OCI-LY1 (cell line): ENCODE data around the gene CADM3.

Source experiments
- H2AFZ ChIP-seq: fragments of 200-600 bp; sonication (generic), shearing (Covaris generic); 2 replicates; pipeline ENCODE4 v1.6.0; 2014; ENCODE audit warnings: antibody characterized with exemption, mild to moderate bottlenecking, low read length
- H3F3A ChIP-seq: fragments of 200-600 bp; sonication (generic), shearing (Covaris generic); 2 replicates; pipeline ENCODE4 v1.6.0; 2014; ENCODE audit warnings: mild to moderate bottlenecking, antibody characterized with exemption, low read length, moderate library complexity; ENCODE audit not compliant: insufficient read depth
- H3K27ac ChIP-seq: fragments of 200-600 bp; sonication (generic); 2 replicates; pipeline ENCODE4 v1.5.1; 2014; ENCODE audit warnings: low read length, mixed run types, mild to moderate bottlenecking, low read depth; ENCODE audit not compliant: poor library complexity, severe bottlenecking
- H3K27me3 ChIP-seq: fragments of 200-600 bp; sonication (generic); 2 replicates; pipeline ENCODE4 v1.6.0; 2014; ENCODE audit warnings: antibody characterized with exemption, mild to moderate bottlenecking, low read length, moderate library complexity; ENCODE audit not compliant: insufficient read depth
- H3K36me3 ChIP-seq: fragments of 200-600 bp; sonication (generic); 2 replicates; pipeline ENCODE4 v1.6.1; 2014; ENCODE audit warnings: mild to moderate bottlenecking, antibody characterized with exemption, low read length, moderate library complexity, mixed read lengths; ENCODE audit not compliant: insufficient read depth
- H3K4me1 ChIP-seq: fragments of 200-600 bp; sonication (generic); 2 replicates; pipeline ENCODE4 v1.5.1; 2014; ENCODE audit warnings: mild to moderate bottlenecking, low read length, moderate library complexity; ENCODE audit not compliant: insufficient read depth, severe bottlenecking
- H3K4me2 ChIP-seq: fragments of 200-600 bp; sonication (generic), shearing (Covaris generic); 2 replicates; pipeline ENCODE4 v1.6.1; 2014; ENCODE audit warnings: low read length
- H3K4me3 ChIP-seq: fragments of 200-600 bp; sonication (generic); 2 replicates; pipeline ENCODE4 v1.5.1; 2014; ENCODE audit warnings: low read length, low read depth, mild to moderate bottlenecking, mixed read lengths; ENCODE audit not compliant: poor library complexity, severe bottlenecking
- H3K79me2 ChIP-seq: fragments of 200-600 bp; shearing (Covaris generic); 2 replicates; pipeline ENCODE4 v1.6.1; 2016; ENCODE audit warnings: mixed run types, low read length, mixed read lengths; ENCODE audit not compliant: insufficient read depth
- H3K9ac ChIP-seq: fragments of 200-600 bp; sonication (generic), shearing (Covaris generic); 2 replicates; pipeline ENCODE4 v1.6.1; 2014; ENCODE audit warnings: mild to moderate bottlenecking, low read length, mixed read lengths
- H3K9me2 ChIP-seq: fragments of 200-600 bp; sonication (generic), shearing (Covaris generic); 2 replicates; pipeline ENCODE4 v1.6.1; 2014; ENCODE audit warnings: low read depth, mild to moderate bottlenecking, low read length, mixed read lengths
- H3K9me3 ChIP-seq: fragments of 200-600 bp; shearing (Covaris generic); 2 replicates; pipeline ENCODE4 v1.6.1; 2014; ENCODE audit warnings: low read length, mixed read lengths
- H4K20me1 ChIP-seq: fragments of 200-600 bp; sonication (generic), shearing (Covaris generic); 2 replicates; pipeline ENCODE4 v1.6.0; 2016; ENCODE audit warnings: mild to moderate bottlenecking, low read length; ENCODE audit not compliant: insufficient read depth
- EZH2 ChIP-seq: fragments of 200-600 bp; sonication (generic), shearing (Covaris generic); IDR thresholded peaks from 2 replicates; pipeline ENCODE4 v1.8.0; 2017; ENCODE audit warnings: borderline replicate concordance, mixed run types, mild to moderate bottlenecking, antibody characterized with exemption, low read length, moderate library complexity, mixed read lengths
- TF ChIP-seq, protein P1 (sequence below): fragments of 200-600 bp; sonication (generic), shearing (Covaris generic); IDR thresholded peaks from 2 replicates; pipeline ENCODE4 v1.5.1; 2017; ENCODE audit warnings: mild to moderate bottlenecking, antibody characterized with exemption, low read length, moderate library complexity, mixed read lengths

CADM3 gene

DNA sequence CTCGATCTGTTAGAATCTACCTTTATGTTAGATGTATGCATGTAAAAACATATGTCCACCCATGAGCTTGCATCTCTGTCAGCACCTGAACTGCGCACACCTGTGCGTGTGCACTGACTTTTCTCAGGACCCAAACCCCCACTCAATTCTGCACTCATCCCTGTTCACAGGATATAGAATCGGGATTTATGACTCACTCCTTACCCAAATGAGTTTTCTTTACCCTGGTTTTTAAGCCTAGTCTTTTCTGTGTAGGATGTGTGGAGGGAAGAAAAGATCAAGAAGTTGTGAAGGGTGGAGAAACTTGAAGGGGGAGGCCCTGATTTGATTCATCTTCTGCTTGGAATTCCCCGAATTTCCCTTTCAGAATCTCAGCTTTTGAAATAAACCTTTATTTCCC, 35.7 kb downstream of the CADM3 start:
- Histone ChIP-seq H4K20me1 (no peaks in the 10 kb centered on the region), H3K4me2 (no peak overlapping the region), H3K4me1 (no peaks in the 10 kb centered on the region), H2AFZ (no peak overlapping the region), H3K36me3 (no peaks in the 10 kb centered on the region), H3K9me3 (no peaks in the 10 kb centered on the region), H3K79me2 (no peaks in the 10 kb centered on the region), H3K27me3 (no peaks in the 10 kb centered on the region), H3K9me2 (no peaks in the 10 kb centered on the region), H3K4me3 (no peak overlapping the region), H3K27ac (no peak overlapping the region), H3F3A (no peaks in the 10 kb centered on the region), H3K9ac (no peak overlapping the region)
- TF ChIP-seq, protein P1, sequence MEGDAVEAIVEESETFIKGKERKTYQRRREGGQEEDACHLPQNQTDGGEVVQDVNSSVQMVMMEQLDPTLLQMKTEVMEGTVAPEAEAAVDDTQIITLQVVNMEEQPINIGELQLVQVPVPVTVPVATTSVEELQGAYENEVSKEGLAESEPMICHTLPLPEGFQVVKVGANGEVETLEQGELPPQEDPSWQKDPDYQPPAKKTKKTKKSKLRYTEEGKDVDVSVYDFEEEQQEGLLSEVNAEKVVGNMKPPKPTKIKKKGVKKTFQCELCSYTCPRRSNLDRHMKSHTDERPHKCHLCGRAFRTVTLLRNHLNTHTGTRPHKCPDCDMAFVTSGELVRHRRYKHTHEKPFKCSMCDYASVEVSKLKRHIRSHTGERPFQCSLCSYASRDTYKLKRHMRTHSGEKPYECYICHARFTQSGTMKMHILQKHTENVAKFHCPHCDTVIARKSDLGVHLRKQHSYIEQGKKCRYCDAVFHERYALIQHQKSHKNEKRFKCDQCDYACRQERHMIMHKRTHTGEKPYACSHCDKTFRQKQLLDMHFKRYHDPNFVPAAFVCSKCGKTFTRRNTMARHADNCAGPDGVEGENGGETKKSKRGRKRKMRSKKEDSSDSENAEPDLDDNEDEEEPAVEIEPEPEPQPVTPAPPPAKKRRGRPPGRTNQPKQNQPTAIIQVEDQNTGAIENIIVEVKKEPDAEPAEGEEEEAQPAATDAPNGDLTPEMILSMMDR: no peak
- no peak for TF ChIP-seq EZH2

DNA sequence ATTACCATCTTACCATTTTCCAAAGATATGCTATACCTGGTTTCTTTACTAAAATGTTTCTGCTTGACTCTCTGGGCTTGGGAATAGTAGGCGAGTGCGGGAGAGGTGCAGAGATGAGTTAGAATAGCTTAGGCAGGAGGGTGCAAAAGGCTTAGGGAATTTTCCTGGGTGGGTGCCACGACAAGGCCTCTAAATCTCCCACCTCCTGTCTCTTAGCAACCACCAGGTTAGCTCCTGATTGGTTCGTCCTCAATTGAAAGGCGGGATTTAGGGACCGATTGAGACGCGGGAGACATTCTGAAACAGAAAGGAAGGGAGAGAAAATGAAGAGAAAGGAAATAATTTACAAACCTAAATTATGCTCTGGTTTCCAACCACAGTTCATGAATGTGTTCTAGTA, 36.4 kb downstream of the CADM3 start:
- Histone ChIP-seq H3K27me3 (no peaks in the 10 kb centered on the region), H3K79me2 (no peaks in the 10 kb centered on the region), H2AFZ (no peak overlapping the region), H3K4me2 (no peak overlapping the region), H3K27ac (no peak overlapping the region), H3K4me1 (no peaks in the 10 kb centered on the region), H3K9ac (no peak overlapping the region), H3K9me3 (no peaks in the 10 kb centered on the region), H3K4me3 (no peak overlapping the region), H3F3A (no peaks in the 10 kb centered on the region), H4K20me1 (no peaks in the 10 kb centered on the region), H3K9me2 (no peaks in the 10 kb centered on the region), H3K36me3 (no peaks in the 10 kb centered on the region)
- TF ChIP-seq, protein P1: no peak
- no peak for TF ChIP-seq EZH2

DNA sequence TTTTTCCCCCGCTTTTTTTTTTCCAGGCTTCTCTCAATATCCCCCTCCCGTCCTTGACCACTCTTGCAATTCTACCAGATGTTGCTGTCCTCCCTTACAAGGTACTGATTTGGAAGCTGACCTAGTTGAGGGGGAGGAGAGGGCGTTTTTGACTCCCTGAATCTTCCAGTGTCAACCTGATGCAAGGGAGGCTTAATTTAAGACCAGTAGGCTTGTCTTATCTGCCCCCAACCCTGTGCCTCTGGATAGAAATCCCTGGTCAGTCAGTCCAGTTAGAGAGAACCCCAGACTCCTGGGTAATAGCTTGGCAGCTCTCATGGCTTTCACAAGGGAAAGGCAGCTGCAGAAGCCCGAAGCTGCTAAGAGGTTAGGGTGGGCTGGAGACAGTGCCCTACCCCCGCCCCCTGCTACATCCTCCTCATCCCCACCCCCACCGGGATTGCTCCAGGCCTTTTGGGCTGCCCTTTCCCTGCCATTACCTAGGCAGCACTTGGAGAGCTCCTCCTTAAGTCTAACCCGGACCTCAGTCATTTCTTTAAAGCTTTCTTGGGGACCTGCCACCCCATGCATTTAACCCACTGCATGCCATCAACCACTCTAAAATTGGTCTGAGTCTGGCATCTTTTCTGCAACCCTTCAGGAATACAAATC, 36.9 kb downstream of the CADM3 start:
- no peak for TF ChIP-seq EZH2
- TF ChIP-seq, protein P1: no peak
- no peaks in the 10 kb centered on the region for H3K4me1 ChIP-seq
- H3K4me2 ChIP-seq: no peak overlapping the region

More for the DNA sequence above, 36.9 kb downstream of the CADM3 start:
- H2AFZ ChIP-seq: no peak overlapping the region
- H3K27me3 ChIP-seq: no peaks in the 10 kb centered on the region
- H3F3A ChIP-seq: no peaks in the 10 kb centered on the region
- no peak overlapping the region for H3K4me3 ChIP-seq
- H3K27ac ChIP-seq: no peak overlapping the region
- H3K9ac ChIP-seq: no peak overlapping the region
- H3K9me3 ChIP-seq: no peaks in the 10 kb centered on the region
- H3K9me2 ChIP-seq: no peaks in the 10 kb centered on the region
- H4K20me1 ChIP-seq: no peaks in the 10 kb centered on the region
- H3K36me3 ChIP-seq: no peaks in the 10 kb centered on the region
- no peaks in the 10 kb centered on the region for H3K79me2 ChIP-seq
